HG02610 (cell line): ENCODE results near the gene TOP1.
"Not testable (repeated sequence)": the region's sequence is repeated elsewhere in the genome, so short reads cannot be mapped to it uniquely, and the experiment has no call there.

Source experiments
- ATAC-seq: cut with Tn5 transposase; IDR thresholded peaks from one replicate; pipeline ENCODE4 v1.9.1; 2021; ENCODE audit warnings: mild to moderate bottlenecking, moderate library complexity; ENCODE audit not compliant: unreplicated experiment

Gene TOP1

GRCh38 chr20:41086402-41087324 lies 58.0 kb downstream of the TOP1 start:
- no peak for ATAC-seq

GRCh38 chr20:41087325-41087685 lies 58.7 kb downstream of the TOP1 start:
- ATAC-seq, result no peak

- ATAC-seq, result no peak
Observed at GRCh38 chr20:41087777-41088176, 59.2 kb downstream of the TOP1 start.

GRCh38 chr20:41089555-41089954 lies 60.9 kb downstream of the TOP1 start:
- ATAC-seq, result no peak

- no peak for ATAC-seq
Observed at GRCh38 chr20:41091927-41092326, 63.3 kb downstream of the TOP1 start.

- ATAC-seq, result no peak
Observed at GRCh38 chr20:41094353-41095055, 65.9 kb downstream of the TOP1 start.

GRCh38 chr20:41095110-41095969 lies 66.7 kb downstream of the TOP1 start:
- ATAC-seq, result no peak

- no peak for ATAC-seq
Observed at GRCh38 chr20:41098703-41099250, 70.2 kb downstream of the TOP1 start.

- ATAC-seq, result no peak
Observed at GRCh38 chr20:41100001-41100480, 71.4 kb downstream of the TOP1 start.

GRCh38 chr20:41101660-41102059 lies 73.0 kb downstream of the TOP1 start:
- no peak for ATAC-seq

- no peak for ATAC-seq
Observed at GRCh38 chr20:41108531-41108930, 79.9 kb downstream of the TOP1 start.

- ATAC-seq, result no peak
Observed at GRCh38 chr20:41110012-41110411, 81.4 kb downstream of the TOP1 start.

- no peak for ATAC-seq
Observed at GRCh38 chr20:41110930-41111577, 82.4 kb downstream of the TOP1 start.

GRCh38 chr20:41111578-41111951 lies 82.9 kb downstream of the TOP1 start:
- ATAC-seq, result no peak

GRCh38 chr20:41116282-41116956 lies 87.8 kb downstream of the TOP1 start:
- no peak for ATAC-seq

GRCh38 chr20:41118159-41118558 lies 89.5 kb downstream of the TOP1 start:
- ATAC-seq, result not testable (repeated sequence)

GRCh38 chr20:41118632-41119031 lies 90.0 kb downstream of the TOP1 start:
- ATAC-seq, result no peak

GRCh38 chr20:41119614-41120561 lies 91.3 kb downstream of the TOP1 start:
- no peak for ATAC-seq

- no peak for ATAC-seq
Observed at GRCh38 chr20:41121399-41121798, 92.8 kb downstream of the TOP1 start.
